ENCODE measurements around the gene ORAI2. TPM values are rescaled to one million over a fixed set of nuclear protein-coding genes. Genes with fewer than 3 reads are reported as not detected.

Gene ORAI2
- total RNA-seq, 1 donor from 2014 or later, result 47.8 TPM

DNA sequence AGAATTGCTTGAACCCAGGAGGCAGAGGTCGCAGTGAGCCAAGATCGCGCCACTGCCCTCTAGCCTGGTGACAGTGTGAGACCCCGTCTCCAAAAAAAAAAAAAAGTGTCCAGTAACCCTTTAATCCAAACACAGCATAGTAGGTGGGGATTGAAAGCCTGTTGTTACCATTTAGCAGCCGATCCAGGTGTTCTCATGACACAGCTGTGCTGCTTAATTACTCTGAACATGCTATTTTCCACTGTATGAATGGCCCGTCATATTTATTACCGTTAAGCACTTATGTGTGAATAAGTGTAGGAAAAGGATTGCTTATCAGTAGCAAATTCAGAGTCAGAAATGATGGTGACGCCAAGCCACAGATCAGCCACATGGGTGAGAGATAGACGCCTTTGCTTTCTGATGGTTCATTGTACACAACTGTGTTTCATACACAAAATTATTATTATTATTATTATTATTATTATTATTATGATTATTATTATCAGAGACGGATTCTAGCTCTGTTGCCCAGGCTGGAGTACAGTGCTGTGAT lies 11.6 kb upstream of the ORAI2 start:
- H3K4me1 Mint-ChIP-seq (ENCODE audit: unreplicated experiment), result no peaks in the 10 kb centered on the region
- no peaks in the 10 kb centered on the region for H3K27me3 Mint-ChIP-seq (ENCODE audit: unreplicated experiment)
- no peak for DNase-seq (ENCODE audit: extremely low spot score, unreplicated experiment)
- peaks cover 48% of the 10 kb centered on the region for H3K36me3 Mint-ChIP-seq (ENCODE audit: unreplicated experiment)
- no peaks in the 10 kb centered on the region for H3K9me3 Mint-ChIP-seq (ENCODE audit: unreplicated experiment)
- H3K4me3 Mint-ChIP-seq (ENCODE audit: unreplicated experiment), result no peak overlapping the region
- TF ChIP-seq, protein P1, sequence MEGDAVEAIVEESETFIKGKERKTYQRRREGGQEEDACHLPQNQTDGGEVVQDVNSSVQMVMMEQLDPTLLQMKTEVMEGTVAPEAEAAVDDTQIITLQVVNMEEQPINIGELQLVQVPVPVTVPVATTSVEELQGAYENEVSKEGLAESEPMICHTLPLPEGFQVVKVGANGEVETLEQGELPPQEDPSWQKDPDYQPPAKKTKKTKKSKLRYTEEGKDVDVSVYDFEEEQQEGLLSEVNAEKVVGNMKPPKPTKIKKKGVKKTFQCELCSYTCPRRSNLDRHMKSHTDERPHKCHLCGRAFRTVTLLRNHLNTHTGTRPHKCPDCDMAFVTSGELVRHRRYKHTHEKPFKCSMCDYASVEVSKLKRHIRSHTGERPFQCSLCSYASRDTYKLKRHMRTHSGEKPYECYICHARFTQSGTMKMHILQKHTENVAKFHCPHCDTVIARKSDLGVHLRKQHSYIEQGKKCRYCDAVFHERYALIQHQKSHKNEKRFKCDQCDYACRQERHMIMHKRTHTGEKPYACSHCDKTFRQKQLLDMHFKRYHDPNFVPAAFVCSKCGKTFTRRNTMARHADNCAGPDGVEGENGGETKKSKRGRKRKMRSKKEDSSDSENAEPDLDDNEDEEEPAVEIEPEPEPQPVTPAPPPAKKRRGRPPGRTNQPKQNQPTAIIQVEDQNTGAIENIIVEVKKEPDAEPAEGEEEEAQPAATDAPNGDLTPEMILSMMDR (IDR thresholded peaks at IDR 0.05), result no peak
- no peak overlapping the region for H3K27ac Mint-ChIP-seq (ENCODE audit: unreplicated experiment)

DNA sequence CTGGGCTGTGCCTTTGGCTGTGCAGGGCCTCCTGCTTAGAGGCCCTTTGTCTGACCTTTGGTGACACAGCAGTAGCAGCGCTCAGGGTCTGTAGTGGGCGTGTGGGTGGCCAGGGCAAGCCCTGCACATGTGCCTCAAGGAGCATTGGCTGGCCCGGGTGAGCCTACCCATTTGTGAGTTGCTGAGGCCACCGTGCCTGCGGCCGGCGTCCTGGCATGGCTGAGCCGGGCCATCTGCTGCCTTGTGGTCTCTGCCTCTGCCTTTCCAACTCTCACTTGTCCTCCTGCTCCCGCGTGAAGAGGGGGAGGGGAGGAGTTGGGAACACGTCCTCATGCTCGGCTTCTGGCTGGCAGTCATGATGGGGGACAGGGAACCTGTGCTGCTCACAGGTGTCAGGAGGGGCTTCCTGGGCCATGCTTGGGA lies 9.2 kb upstream of the ORAI2 start:
- Mint-ChIP-seq H3K4me3 (ENCODE audit: unreplicated experiment) (no peak overlapping the region), H3K4me1 (ENCODE audit: unreplicated experiment) (no peaks in the 10 kb centered on the region), H3K9me3 (ENCODE audit: unreplicated experiment) (no peaks in the 10 kb centered on the region), H3K36me3 (ENCODE audit: unreplicated experiment) (peaks cover 42% of the 10 kb centered on the region), H3K27ac (ENCODE audit: unreplicated experiment) (no peak overlapping the region), H3K27me3 (ENCODE audit: unreplicated experiment) (no peaks in the 10 kb centered on the region)
- no peak for DNase-seq (ENCODE audit: extremely low spot score, unreplicated experiment)
- TF ChIP-seq, protein P1 (IDR thresholded peaks at IDR 0.05), result no peak

DNA sequence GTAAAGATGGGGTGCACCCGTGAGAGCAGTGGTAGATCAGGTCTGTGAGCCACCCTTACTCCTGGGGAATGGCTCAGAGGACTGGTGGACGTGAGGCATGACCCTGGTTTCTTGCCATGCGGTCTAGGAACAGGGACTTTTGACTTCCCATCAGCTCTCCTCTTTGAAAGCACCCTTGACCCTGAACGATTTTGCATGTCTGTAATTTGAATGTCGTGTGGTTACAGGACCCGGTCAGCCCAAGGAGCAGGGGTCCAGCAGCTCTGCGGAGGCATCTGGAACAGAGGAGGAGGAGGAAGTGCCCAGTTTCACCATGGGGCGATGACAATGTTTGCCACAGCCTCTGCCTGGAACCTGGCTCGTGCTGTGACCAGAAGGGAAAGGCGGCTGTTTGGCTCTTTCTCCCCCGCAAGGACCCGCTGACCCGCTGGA lies 8.6 kb upstream of the ORAI2 start:
- no peak for DNase-seq (ENCODE audit: extremely low spot score, unreplicated experiment)
- TF ChIP-seq, protein P1 (IDR thresholded peaks at IDR 0.05), result no peak
- no peak overlapping the region for H3K27ac Mint-ChIP-seq (ENCODE audit: unreplicated experiment)
- H3K4me1 Mint-ChIP-seq (ENCODE audit: unreplicated experiment), result no peaks in the 10 kb centered on the region
- H3K36me3 Mint-ChIP-seq (ENCODE audit: unreplicated experiment), result peaks cover 40% of the 10 kb centered on the region
- no peak overlapping the region for H3K4me3 Mint-ChIP-seq (ENCODE audit: unreplicated experiment)
- no peaks in the 10 kb centered on the region for H3K27me3 Mint-ChIP-seq (ENCODE audit: unreplicated experiment)
- H3K9me3 Mint-ChIP-seq (ENCODE audit: unreplicated experiment), result no peaks in the 10 kb centered on the region

DNA sequence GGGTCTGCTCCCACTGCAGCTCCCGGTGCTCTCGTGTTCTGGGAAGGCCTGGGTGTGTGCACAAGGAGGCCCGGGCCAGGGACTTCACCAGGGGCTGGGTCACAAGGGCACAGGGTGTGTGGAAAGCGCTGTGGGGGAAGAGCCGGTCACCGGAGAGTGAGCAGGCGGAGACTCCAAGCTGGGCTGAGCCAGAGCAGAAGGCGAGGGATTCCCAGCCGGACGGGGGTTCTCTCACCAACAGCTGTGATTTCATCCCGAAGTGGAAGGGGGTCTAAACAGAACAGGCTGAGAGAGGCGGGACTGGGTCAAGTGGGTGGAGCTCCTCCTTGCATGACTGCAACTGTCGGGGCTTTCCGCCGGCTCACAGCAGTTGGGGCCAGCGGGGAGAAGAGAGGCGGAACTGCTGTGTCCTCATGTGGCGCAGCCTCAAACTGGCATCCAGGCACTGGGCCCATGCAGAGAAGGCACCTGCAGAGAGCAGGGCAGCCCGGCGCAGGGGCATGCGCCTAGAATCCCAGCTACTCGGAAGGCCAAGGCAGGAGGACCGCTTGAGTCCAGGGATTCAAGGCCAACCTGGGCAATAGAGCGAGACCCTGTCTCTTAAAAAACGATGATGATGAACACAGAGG lies 7.6 kb upstream of the ORAI2 start:
- Mint-ChIP-seq H3K36me3 (ENCODE audit: unreplicated experiment) (peaks cover 34% of the 10 kb centered on the region), H3K27ac (ENCODE audit: unreplicated experiment) (peak overlapping the region; percentile 60), H3K27me3 (ENCODE audit: unreplicated experiment) (no peaks in the 10 kb centered on the region), H3K4me1 (ENCODE audit: unreplicated experiment) (peaks cover 3% of the 10 kb centered on the region), H3K4me3 (ENCODE audit: unreplicated experiment) (no peak overlapping the region), H3K9me3 (ENCODE audit: unreplicated experiment) (no peaks in the 10 kb centered on the region)
- DNase-seq (ENCODE audit: extremely low spot score, unreplicated experiment), result no peak
- TF ChIP-seq, protein P1 (IDR thresholded peaks at IDR 0.05), result no peak

DNA sequence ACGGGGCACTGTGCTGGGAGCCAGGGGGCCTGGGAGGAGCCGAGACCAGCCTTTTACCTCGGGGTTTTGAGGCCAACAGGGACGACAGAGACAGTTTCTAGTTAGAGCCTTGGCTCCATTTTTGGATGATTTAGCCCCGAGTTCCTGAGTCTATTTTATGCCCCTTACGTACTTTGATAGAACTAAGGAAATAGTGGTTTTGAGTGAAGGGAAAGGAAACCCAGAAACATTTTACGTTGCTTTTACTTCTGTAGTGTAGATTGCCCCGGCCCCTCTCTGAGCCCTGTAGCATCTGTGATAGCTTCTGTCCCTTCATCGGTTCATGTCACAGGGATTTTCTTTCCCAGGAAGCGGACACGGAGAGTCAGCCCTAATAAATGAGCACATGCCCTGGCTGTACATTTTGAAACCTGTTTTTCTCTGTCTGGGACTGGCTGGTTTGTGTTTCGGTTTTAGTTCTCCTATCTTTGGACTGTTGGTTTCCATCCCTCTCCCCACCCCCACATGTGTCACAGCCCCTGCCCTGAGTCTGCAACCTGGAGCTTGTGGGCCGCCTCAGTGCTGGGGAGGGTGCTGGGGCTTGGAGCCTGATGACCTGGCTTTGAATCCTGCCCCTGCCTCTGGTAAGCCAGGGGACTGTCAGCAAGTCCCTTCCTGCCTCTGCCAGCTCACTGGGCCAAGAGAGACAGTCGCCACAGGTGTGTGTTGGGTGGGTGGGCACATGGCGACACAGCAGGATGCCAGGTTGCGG lies 6.9 kb upstream of the ORAI2 start:
- H3K4me3 Mint-ChIP-seq (ENCODE audit: unreplicated experiment), result no peak overlapping the region
- TF ChIP-seq, protein P1 (IDR thresholded peaks at IDR 0.05), result no peak
- no peaks in the 10 kb centered on the region for H3K9me3 Mint-ChIP-seq (ENCODE audit: unreplicated experiment)
- peaks cover 4% of the 10 kb centered on the region for H3K4me1 Mint-ChIP-seq (ENCODE audit: unreplicated experiment)
- no peak for DNase-seq (ENCODE audit: extremely low spot score, unreplicated experiment)
- peaks cover 29% of the 10 kb centered on the region for H3K36me3 Mint-ChIP-seq (ENCODE audit: unreplicated experiment)
- peak overlapping the region; percentile 60 for H3K27ac Mint-ChIP-seq (ENCODE audit: unreplicated experiment)
- H3K27me3 Mint-ChIP-seq (ENCODE audit: unreplicated experiment), result no peaks in the 10 kb centered on the region
